Transverse colon (tissue), 4 donors: ENCODE measurements around the gene FANCC. TPM values are rescaled to one million over a fixed set of nuclear protein-coding genes. Genes with fewer than 3 reads are reported as not detected.
A peak's percentile ranks its signal among the peaks of the same experiment; 100 is the strongest.

Experiments
- DNase-seq: peaks from one replicate; pipeline ENCODE4 v3.0.0-alpha.2; 2019
- H3K27ac ChIP-seq, 4 donors: fragments of 200-600 bp; sonication (generic); 2 replicates each; pipeline ENCODE4 v1.5.1; 2016 to 2018; ENCODE audit warnings: inconsistent platforms in 4 of 4
- H3K27me3 ChIP-seq: fragments of 200-600 bp; sonication (generic); 2 replicates; pipeline ENCODE4 v1.5.1; 2017; ENCODE audit warnings: inconsistent platforms
- H3K36me3 ChIP-seq, 4 donors: fragments of 200-600 bp; sonication (generic); 2 replicates each; pipeline ENCODE4 v1.5.1; 2017 to 2019; ENCODE audit warnings: inconsistent platforms in 4 of 4
- H3K4me1 ChIP-seq, 4 donors: fragments of 200-600 bp; sonication (generic); 2 replicates each; pipeline ENCODE4 v1.5.1; 2017 to 2020; ENCODE audit warnings: inconsistent platforms in 4 of 4
- H3K4me3 ChIP-seq, 4 donors: fragments of 200-600 bp; sonication (generic); 1 replicate in 1 of 4; 2 replicates in 3 of 4; pipeline versions ENCODE4 v1.5.1 to v1.6.1; 2017 to 2019; ENCODE audit warnings: inconsistent platforms in 4 of 4
- H3K9me3 ChIP-seq, 2 donors: fragments of 200-600 bp; sonication (generic); 2 replicates each; pipeline ENCODE4 v1.5.1; 2017 to 2019; ENCODE audit warnings: inconsistent platforms in 2 of 2
- CTCF ChIP-seq, 5 experiments: fragments of 200-600 bp in 3 of 5; fragments of 450-650 bp in 2 of 5; sonication (generic) in 3 of 5; IDR thresholded peaks; 1 replicate in 2 of 5; 2 replicates in 3 of 5; pipeline ENCODE4 v1.5.1; 2016 to 2017; ENCODE audit warnings: antibody characterized with exemption in 5 of 5, inconsistent platforms in 3 of 5, mild to moderate bottlenecking in 2 of 5, moderate library complexity in 1 of 5
- EP300 ChIP-seq: sonication (generic); formaldehyde crosslinking; IDR thresholded peaks from one replicate; pipeline ENCODE4 v1.6.1; 2017; ENCODE audit warnings: antibody characterized with exemption, low read depth
- POLR2A ChIP-seq: fragments of 450-650 bp; IDR thresholded peaks from one replicate; pipeline ENCODE4 v1.6.1; 2016; ENCODE audit warnings: antibody characterized with exemption, mild to moderate bottlenecking, moderate library complexity
- POLR2AphosphoS5 ChIP-seq, 3 donors: sonication (generic); formaldehyde crosslinking; IDR thresholded peaks; one replicate each; pipeline ENCODE4 v1.6.1; 2016; ENCODE audit warnings: antibody characterized with exemption in 3 of 3
- WGBS, 2 donors: methylation state at CpG; one replicate each; pipeline ENCODE4 v1.1.5; 2018; ENCODE audit warnings: low coverage in 1 of 2; 5-methylcytosine and 5-hydroxymethylcytosine counted together
- in situ Hi-C, 4 donors: fragments of 200-750 bp; cut with MboI; loops; one replicate each; pipeline versions ENCODE4 v1.15.0 to v1.15.1; 2017; ENCODE audit warnings: low sequenced_read_pairs in 3 of 4, low pct_ligation_motif_present in 1 of 4, low pct_unique_long_range_greater_than_20kb in 1 of 4
- intact Hi-C: fragments of 100-400 bp; cut with DNase I; formaldehyde crosslinking; loops from one replicate; pipeline ENCODE4 v1.15.1; 2023; ENCODE audit warnings: low total_unique reads
- total RNA-seq, 4 donors: library from RNA; depleted of rRNA; stranded (reverse); fragments of >200 nt; gene quantifications; one replicate each; pipeline ENCODE4 v1.1.0, GENCODE V29; 2016

Gene FANCC
- total RNA-seq, 4 donors from 2014 or later = 4.0 to 10.3 (median 9.5) TPM

GRCh38 chr9:95338243-95338642 lies 20.7 kb upstream of the FANCC start:
- H3K9me3 ChIP-seq = no peaks in the 10 kb centered on the region
- no peak for DNase-seq
- H3K4me3 ChIP-seq = no peak overlapping the region
- no peak overlapping the region for H3K27ac ChIP-seq
- H3K36me3 ChIP-seq = no peaks in the 10 kb centered on the region
- 89 to 100% methylated on average over 1 to 6 of the region's 6 CpGs for WGBS, 2 donors
- no peaks in the 10 kb centered on the region for H3K4me1 ChIP-seq
- no peaks in the 10 kb centered on the region for H3K27me3 ChIP-seq
- intact Hi-C loops (no loop called here), in situ Hi-C loops (no loop called here)
- no peak for TF ChIP-seq CTCF (IDR thresholded peaks at IDR 0.05)

GRCh38 chr9:95336281-95336680 lies 18.8 kb upstream of the FANCC start:
- no peaks in the 10 kb centered on the region for H3K27me3 ChIP-seq
- no peaks in the 10 kb centered on the region for H3K36me3 ChIP-seq
- TF ChIP-seq CTCF (IDR thresholded peaks at IDR 0.05) (peak; percentile 31 to 60 (median 46)), EP300 (no peak)
- H3K27ac ChIP-seq = no peak overlapping the region
- no peak overlapping the region for H3K4me3 ChIP-seq
- WGBS, 2 donors = 66 to 82% methylated on average over 3 of the region's 3 CpGs
- no peaks in the 10 kb centered on the region for H3K9me3 ChIP-seq
- H3K4me1 ChIP-seq = no peaks in the 10 kb centered on the region
- DNase-seq = no peak
- intact Hi-C loops (no loop called here), in situ Hi-C loops (no loop called here)

- DNase-seq = no peak
- in situ Hi-C loops = no loop called here
- Histone ChIP-seq H3K27me3 (no peaks in the 10 kb centered on the region), H3K4me3 (no peak overlapping the region), H3K9me3 (no peaks in the 10 kb centered on the region), H3K36me3 (no peaks in the 10 kb centered on the region), H3K4me1 (no peaks in the 10 kb centered on the region), H3K27ac (no peak overlapping the region)
- no peak for TF ChIP-seq EP300
- no peak for TF ChIP-seq POLR2A
- no peak for TF ChIP-seq CTCF (IDR thresholded peaks at IDR 0.05)
- TF ChIP-seq POLR2AphosphoS5 (IDR thresholded peaks at IDR 0.05) = no peak
- 81 to 88% methylated on average over 2 of the region's 2 CpGs for WGBS, 2 donors
- intact Hi-C loops = no loop called here
Measured at GRCh38 chr9:95333426-95333825, 15.9 kb upstream of the FANCC start.

GRCh38 chr9:95332860-95333259 lies 15.4 kb upstream of the FANCC start:
- H3K9me3 ChIP-seq = no peaks in the 10 kb centered on the region
- in situ Hi-C loops (no loop called here), intact Hi-C loops (no loop called here)
- no peak overlapping the region for H3K4me3 ChIP-seq
- TF ChIP-seq EP300 (no peak), CTCF (IDR thresholded peaks at IDR 0.05) (no peak), POLR2AphosphoS5 (IDR thresholded peaks at IDR 0.05) (no peak), POLR2A (no peak)
- WGBS, 2 donors = 92% methylated on average over 2 of the region's 2 CpGs; no CpG with 5 or more reads in 1 of the 2 donors
- no peaks in the 10 kb centered on the region for H3K36me3 ChIP-seq
- H3K4me1 ChIP-seq = no peaks in the 10 kb centered on the region
- H3K27me3 ChIP-seq = no peaks in the 10 kb centered on the region
- DNase-seq = no peak
- H3K27ac ChIP-seq = no peak overlapping the region
